CD14-positive monocyte (primary cell): ENCODE measurements around the gene FOXI2. TPM values are rescaled to one million over a fixed set of nuclear protein-coding genes. Genes with fewer than 3 reads are reported as not detected.

ENCODE experiments used
- DNase-seq, 3 donors: peaks; one replicate each; pipeline ENCODE4 v3.0.0-alpha.2; 2011 to 2022
- H2AFZ ChIP-seq: 2 replicates; pipeline ENCODE4 v1.6.0; 2012; ENCODE audit warnings: mild to moderate bottlenecking, low read depth, low read length, inconsistent platforms; ENCODE audit not compliant: insufficient read depth, poor library complexity, severe bottlenecking
- H3K27ac ChIP-seq, 2 donors: 1 replicate in 1 of 2; 2 replicates in 1 of 2; pipeline ENCODE4 v1.5.1; 2012 to 2013; ENCODE audit warnings: low read length in 2 of 2, control low read depth in 1 of 2, inconsistent platforms in 1 of 2, low read depth in 1 of 2, mild to moderate bottlenecking in 1 of 2
- H3K27me3 ChIP-seq, 2 donors: one replicate each; pipeline versions ENCODE4 v1.6.0 to v1.6.1; 2011 to 2013; ENCODE audit warnings: low read length in 2 of 2; ENCODE audit not compliant: control insufficient read depth in 2 of 2, insufficient read depth in 2 of 2
- H3K36me3 ChIP-seq, 2 donors: replicated peaks in 1 of 2; 1 replicate in 1 of 2; 2 replicates in 1 of 2; pipeline versions ENCODE4 v1.5.1 to v1.6.1; 2012 to 2013; ENCODE audit warnings: low read length in 2 of 2, control low read depth in 1 of 2, inconsistent platforms in 1 of 2, mild to moderate bottlenecking in 1 of 2; ENCODE audit not compliant: insufficient read depth in 2 of 2, control insufficient read depth in 1 of 2
- H3K4me1 ChIP-seq, 2 donors: 1 replicate in 1 of 2; 2 replicates in 1 of 2; pipeline versions ENCODE4 v1.5.1 to v1.6.1; 2012 to 2013; ENCODE audit warnings: low read length in 2 of 2, control low read depth in 1 of 2, inconsistent platforms in 1 of 2, mild to moderate bottlenecking in 1 of 2, moderate library complexity in 1 of 2; ENCODE audit not compliant: insufficient read depth in 2 of 2, control insufficient read depth in 1 of 2
- H3K4me2 ChIP-seq: replicated peaks from 2 replicates; pipeline ENCODE3; 2012; ENCODE audit warnings: low read length, moderate library complexity, mild to moderate bottlenecking; ENCODE audit not compliant: poor library complexity, severe bottlenecking; ENCODE audit errors: extremely low read depth
- H3K4me3 ChIP-seq, 3 experiments: fragments of 200-600 bp in 1 of 3; sonication (generic) in 1 of 3; replicated peaks in 1 of 3; 1 replicate in 2 of 3; 2 replicates in 1 of 3; pipeline ENCODE4 v1.5.1; 2011 to 2013; ENCODE audit warnings: low read length in 3 of 3, mild to moderate bottlenecking in 3 of 3, control low read depth in 2 of 3, low read depth in 2 of 3, inconsistent platforms in 1 of 3, moderate library complexity in 1 of 3
- H3K79me2 ChIP-seq: 2 replicates; pipeline ENCODE4 v1.6.0; 2012; ENCODE audit warnings: mild to moderate bottlenecking, control low read depth, inconsistent platforms, low read length, moderate library complexity; ENCODE audit not compliant: insufficient read depth
- H3K9ac ChIP-seq: 2 replicates; pipeline ENCODE4 v1.6.0; 2017; ENCODE audit warnings: low read length, mild to moderate bottlenecking; ENCODE audit not compliant: insufficient read depth, poor library complexity, severe bottlenecking
- H3K9me3 ChIP-seq, 2 donors: replicated peaks in 1 of 2; 1 replicate in 1 of 2; 2 replicates in 1 of 2; pipeline versions ENCODE4 v1.5.1 to v1.6.1; 2012 to 2013; ENCODE audit warnings: low read length in 2 of 2, control low read depth in 1 of 2; ENCODE audit not compliant: control insufficient read depth in 1 of 2, insufficient read depth in 1 of 2
- H4K20me1 ChIP-seq: 2 replicates; pipeline ENCODE4 v1.6.0; 2012; ENCODE audit warnings: mild to moderate bottlenecking, low read length, control low read depth, moderate library complexity; ENCODE audit not compliant: insufficient read depth
- H3K27ac Mint-ChIP-seq, 7 donors: one replicate each; pipeline ENCODE4 v1.8.0; 2020; ENCODE audit warnings: mild to moderate bottlenecking in 7 of 7, mixed read lengths in 7 of 7, moderate library complexity in 6 of 7, inconsistent platforms in 2 of 7
- H3K27me3 Mint-ChIP-seq, 3 donors: one replicate each; pipeline ENCODE4 v1.8.0; 2021 to 2022; ENCODE audit warnings: low read depth in 3 of 3, mild to moderate bottlenecking in 3 of 3, mixed read lengths in 3 of 3, moderate library complexity in 3 of 3, inconsistent platforms in 1 of 3
- H3K36me3 Mint-ChIP-seq, 2 donors: one replicate each; pipeline ENCODE4 v1.8.0; 2020; ENCODE audit warnings: mixed read lengths in 2 of 2, inconsistent platforms in 1 of 2, mild to moderate bottlenecking in 1 of 2
- H3K4me1 Mint-ChIP-seq: one replicate; pipeline ENCODE4 v1.8.0; 2020; ENCODE audit warnings: mild to moderate bottlenecking, mixed read lengths
- H3K4me3 Mint-ChIP-seq, 2 donors: one replicate each; pipeline ENCODE4 v1.8.0; 2020; ENCODE audit warnings: mild to moderate bottlenecking in 2 of 2, mixed read lengths in 2 of 2, moderate library complexity in 1 of 2
- H3K9me3 Mint-ChIP-seq, 7 donors: one replicate each; pipeline ENCODE4 v1.8.0; 2020 to 2022; ENCODE audit warnings: mixed read lengths in 7 of 7, mild to moderate bottlenecking in 6 of 7, moderate library complexity in 6 of 7, inconsistent platforms in 2 of 7
- CTCF ChIP-seq: fragments of 200-600 bp; IDR thresholded peaks from one replicate; pipeline ENCODE4 v1.8.0; 2022; ENCODE audit warnings: antibody characterized with exemption, mild to moderate bottlenecking
- WGBS: methylation state at CpG from one replicate; pipeline ENCODE4 v1.1.5; 2013; ENCODE audit warnings: missing lambda C conversion rate; ENCODE audit not compliant: insufficient coverage; 5-methylcytosine and 5-hydroxymethylcytosine counted together
- intact Hi-C, 2 donors: fragments of 100-400 bp; cut with micrococcal nuclease; formaldehyde crosslinking; loops; one replicate each; pipeline versions ENCODE4 v1.15.0 to v1.15.1; 2023
- polyA plus RNA-seq, 3 donors: library from polyadenylated mRNA; depleted of rRNA in 1 of 3; unstranded in 2 of 3; stranded (reverse) in 1 of 3; fragments of 300-500 nt in 2 of 3; fragments of >200 nt in 1 of 3; fragmentation: Illumina TruSeq in 2 of 3; gene quantifications; 1 replicate in 2 of 3; 2 replicates in 1 of 3; pipeline ENCODE4 v1.2.3, GENCODE V29; 2012 to 2021

FOXI2 gene
- polyA plus RNA-seq, 3 donors: not detected

- no peaks in the 10 kb centered on the region for H3K9me3 ChIP-seq
- Mint-ChIP-seq H3K36me3 (no peaks in the 10 kb centered on the region), H3K27me3 (peaks cover 2 to 3% (median 3%) of the 10 kb centered on the region in 3 donors), H3K4me1 (peaks cover 12% of the 10 kb centered on the region), H3K4me3 (no peak overlapping the region), H3K27ac (peak overlapping the region in 1 of 7 donors; percentile 9), H3K9me3 (peaks cover 0 to 2% (median 0%) of the 10 kb centered on the region in 7 donors)
- peaks cover 0 to 7% of the 10 kb centered on the region in 2 donors for H3K4me1 ChIP-seq
- WGBS: no CpG with 5 or more reads among the region's 2 CpGs
- H3K9ac ChIP-seq: no peak overlapping the region
- no peaks in the 10 kb centered on the region for H4K20me1 ChIP-seq
- H3K4me2 ChIP-seq: no peak overlapping the region
- H3K27ac ChIP-seq: no peak overlapping the region
- no peaks in the 10 kb centered on the region for H3K36me3 ChIP-seq
- intact Hi-C loops: no loop called here
- no peaks in the 10 kb centered on the region for H3K79me2 ChIP-seq
- H3K27me3 ChIP-seq: no peaks in the 10 kb centered on the region
- no peak overlapping the region for H2AFZ ChIP-seq
- no peak for DNase-seq
- no peak for TF ChIP-seq CTCF
- no peak overlapping the region for H3K4me3 ChIP-seq
Measured at GRCh38 chr10:127756264-127756663, 19.3 kb downstream of the FOXI2 start.

- intact Hi-C loops: no loop called here
- Histone ChIP-seq H4K20me1 (no peaks in the 10 kb centered on the region), H3K36me3 (no peaks in the 10 kb centered on the region), H3K27ac (no peak overlapping the region), H2AFZ (no peak overlapping the region), H3K4me3 (no peak overlapping the region), H3K4me2 (no peak overlapping the region), H3K9ac (no peak overlapping the region), H3K4me1 (peaks cover 0 to 7% of the 10 kb centered on the region in 2 donors), H3K79me2 (no peaks in the 10 kb centered on the region), H3K27me3 (no peaks in the 10 kb centered on the region), H3K9me3 (no peaks in the 10 kb centered on the region)
- peaks cover 12% of the 10 kb centered on the region for H3K4me1 Mint-ChIP-seq
- H3K27me3 Mint-ChIP-seq: peaks cover 2 to 5% (median 3%) of the 10 kb centered on the region in 3 donors
- no peaks in the 10 kb centered on the region for H3K36me3 Mint-ChIP-seq
- H3K27ac Mint-ChIP-seq: no peak overlapping the region
- H3K4me3 Mint-ChIP-seq: no peak overlapping the region
- H3K9me3 Mint-ChIP-seq: peaks cover 0 to 4% (median under 1%) of the 10 kb centered on the region in 7 donors
- TF ChIP-seq CTCF: no peak
- DNase-seq: no peak
- 98% methylated on average over 6 of the region's 7 CpGs for WGBS
Measured at GRCh38 chr10:127757033-127757432, 20.0 kb downstream of the FOXI2 start.
